ENCODE data around the gene TDRD10. TPM values are rescaled to one million over a fixed set of nuclear protein-coding genes. Genes with fewer than 3 reads are reported as not detected.

The TDRD10 gene
- total and polyA plus RNA-seq, 2 of the 4 experiments (the other 2 are of a cell fraction): not detected

GRCh38 chr1:154502066-154502743 is at the start of gene TDRD10, which contains the start of gene SHE (continued):
- no peak for TF ChIP-seq MXI1 (IDR thresholded peaks at IDR 0.05; ENCODE audit: borderline replicate concordance, low read depth, low read length)
- TF ChIP-seq SMC3 (IDR thresholded peaks at IDR 0.05; ENCODE audit: low read depth, low read length): no peak

GRCh38 chr1:154453161-154453560 is 48.9 kb upstream of the TDRD10 start:
- Histone ChIP-seq H4K5ac (ENCODE audit: low read depth, low read length) (no peak overlapping the region; the same call in 1 of the 2 replicates), H3K14ac (replicated peaks; ENCODE audit: low read depth, low read length) (no peak overlapping the region), H3K36me3 (ENCODE audit: control insufficient read depth, insufficient read depth, low read length) (peaks cover 38% of the 10 kb centered on the region), H3K9ac (ENCODE audit: low read depth, low read length) (no peak overlapping the region), H2BK5ac (ENCODE audit: low read depth, low read length, poor library complexity, severe bottlenecking) (no peak overlapping the region), H3K79me1 (ENCODE audit: low read depth in 1 of 2, low read length in 2 of 2) (no peaks in the 10 kb centered on the region), H3K23ac (ENCODE audit: low read depth, low read length) (peak overlapping the region; percentile 33; the same call in 1 of the 2 replicates), H3K56ac (ENCODE audit: extremely low read depth, insufficient read depth, low read length) (no peak overlapping the region), H3K4ac (ENCODE audit: low read depth, low read length) (peak overlapping the region; percentile 1; the same call in 1 of the 2 replicates), H2BK20ac (ENCODE audit: low read depth, low read length) (no peak overlapping the region), H4K91ac (ENCODE audit: insufficient read depth, low read depth, low read length) (no peak overlapping the region), H2BK120ac (ENCODE audit: low read depth, low read length) (0 out of 2 replicates have a peak overlapping the region, but pooled peaks have one; percentile 35), H3K4me3 (ENCODE audit: insufficient read depth, low read depth, low read length) (no peak overlapping the region), H4K8ac (ENCODE audit: low read depth in 2 of 2, low read length in 2 of 2) (peak overlapping the region in 1 of 2 experiments; percentile 48; a peak in 2 of 4 replicates), H2AK9ac (replicated peaks; ENCODE audit: low read depth, low read length, poor library complexity) (no peak overlapping the region), H3K18ac (ENCODE audit: low read depth, low read length) (no peak overlapping the region), H3K27me3 (ENCODE audit: control insufficient read depth, insufficient read depth, low read length) (no peaks in the 10 kb centered on the region; the same call in 1 of the 2 replicates), H3K4me2 (ENCODE audit: low read depth, low read length) (no peak overlapping the region; the same call in 1 of the 2 replicates), H2BK15ac (ENCODE audit: low read depth, low read length) (peak overlapping the region; percentile 51; the same call in 1 of the 3 replicates), H2AFZ (replicated peaks; ENCODE audit: low read length, poor library complexity) (no peak overlapping the region), H3K9me1 (ENCODE audit: insufficient read depth, low read length) (no peaks in the 10 kb centered on the region), H3K4me1 (ENCODE audit: control insufficient read depth, insufficient read depth, low read length) (peaks cover 8% of the 10 kb centered on the region), H2AK5ac (ENCODE audit: low read depth, low read length) (peak overlapping the region; percentile 16; the same call in 1 of the 2 replicates), H3K27ac (ENCODE audit: insufficient read depth, low read length) (no peak overlapping the region; the same call in 1 of the 2 replicates), H3K9me3 (ENCODE audit: control insufficient read depth, insufficient read depth, low read length) (no peaks in the 10 kb centered on the region), H4K20me1 (ENCODE audit: insufficient read depth, low read length) (no peaks in the 10 kb centered on the region)
- dilution Hi-C loops (cut with HindIII; ENCODE audit: low sequenced_read_pairs, unreplicated experiment): no loop called here
- in situ Hi-C loops (cut with MboI; ENCODE audit: low sequenced_read_pairs): no loop called here
- ChIA-PET CTCF (no interaction called here), POLR2A (ENCODE audit: unreplicated experiment) (no interaction called here)
- ATAC-seq (ENCODE audit: low read depth) (peak; percentile 45), DNase-seq (no peak)
- WGBS, 2 experiments (ENCODE audit: extremely low coverage in 2 of 2, insufficient read length in 1 of 2): 80% methylated on average over 1 of the region's 5 CpGs; no CpG with 5 or more reads in 1 of the 2 experiments
- intact Hi-C loops (cut with micrococcal nuclease): no loop called here
- no TSS peak for BruUV-seq (replicated peaks)
- no peak for TF ChIP-seq CTCF (conservative IDR thresholded peaks at IDR 0.05; ENCODE audit: low read depth, low read length)
- TF ChIP-seq BHLHE40 (IDR thresholded peaks at IDR 0.05; ENCODE audit: low read depth, low read length): no peak
- no peak for TF ChIP-seq SMC3 (IDR thresholded peaks at IDR 0.05; ENCODE audit: low read depth, low read length)
- TF ChIP-seq RCOR1 (IDR thresholded peaks at IDR 0.05; ENCODE audit: insufficient replicate concordance, low read length): no peak
- no peak for TF ChIP-seq RFX5 (IDR thresholded peaks at IDR 0.05; ENCODE audit: low read depth, low read length)
- TF ChIP-seq MAZ (IDR thresholded peaks at IDR 0.05; ENCODE audit: borderline replicate concordance, low read depth, low read length): no peak
- TF ChIP-seq USF2 (IDR thresholded peaks at IDR 0.05; ENCODE audit: low read depth, low read length): no peak
- TF ChIP-seq MXI1 (IDR thresholded peaks at IDR 0.05; ENCODE audit: borderline replicate concordance, low read depth, low read length): no peak
- TF ChIP-seq RAD21 (IDR thresholded peaks at IDR 0.05; ENCODE audit: low read length): no peak
- no peak for TF ChIP-seq NFE2L2 (IDR thresholded peaks at IDR 0.05; ENCODE audit: low read depth, low read length)
- TF ChIP-seq CEBPB (IDR thresholded peaks at IDR 0.05; ENCODE audit: low read depth, low read length): no peak
- no peak for TF ChIP-seq FOS (IDR thresholded peaks at IDR 0.05; ENCODE audit: low read depth, low read length)

All from IMR-90 (cell line).